Esophagus squamous epithelium (tissue), 5 donors: Measurements from ENCODE around the gene ADIPOQ. TPM values are rescaled to one million over a fixed set of nuclear protein-coding genes. Genes with fewer than 3 reads are reported as not detected.
"Not testable (repeated sequence)": the region's sequence is repeated elsewhere in the genome, so short reads cannot be mapped to it uniquely, and the experiment has no call there.

Experiments used
- DNase-seq: peaks from one replicate; lab custom pipeline; 2025; lab: John Stamatoyannopoulos, UW
- H3K27ac ChIP-seq, 4 donors: fragments of 200-600 bp; sonication (generic); one replicate each; pipeline ENCODE4 v1.5.1; 2016 to 2019; ENCODE audit warnings: mild to moderate bottlenecking in 1 of 4
- H3K27me3 ChIP-seq, 4 donors: fragments of 200-600 bp; sonication (generic); 1 replicate in 3 of 4; 2 replicates in 1 of 4; pipeline versions ENCODE4 v1.5.1 to v1.6.0; 2017 to 2021; ENCODE audit warnings: antibody characterized with exemption in 1 of 4
- H3K36me3 ChIP-seq, 3 donors: fragments of 200-600 bp; sonication (generic); one replicate each; pipeline ENCODE4 v1.5.1; 2016 to 2019
- H3K4me1 ChIP-seq, 3 donors: fragments of 200-600 bp; sonication (generic); one replicate each; pipeline ENCODE4 v1.5.1; 2017 to 2019
- H3K4me3 ChIP-seq, 4 donors: fragments of 200-600 bp; sonication (generic); 1 replicate in 3 of 4; 2 replicates in 1 of 4; pipeline ENCODE4 v1.5.1; 2016 to 2019; ENCODE audit warnings: mild to moderate bottlenecking in 2 of 4, moderate library complexity in 1 of 4
- H3K9me3 ChIP-seq, 3 donors: fragments of 200-600 bp; sonication (generic); one replicate each; pipeline ENCODE4 v1.5.1; 2016 to 2019
- CTCF ChIP-seq, 6 experiments: fragments of 450-650 bp in 4 of 6; fragments of 200-600 bp in 2 of 6; sonication (generic) in 2 of 6; IDR thresholded peaks; one replicate each; pipeline ENCODE4 v1.5.1; 2016 to 2019; ENCODE audit warnings: antibody characterized with exemption in 6 of 6, mild to moderate bottlenecking in 4 of 6, moderate library complexity in 4 of 6
- POLR2A ChIP-seq, 4 donors: fragments of 450-650 bp; IDR thresholded peaks; one replicate each; pipeline ENCODE4 v1.6.1; 2017; ENCODE audit warnings: antibody characterized with exemption in 4 of 4, mild to moderate bottlenecking in 4 of 4, moderate library complexity in 3 of 4
- WGBS, 2 donors: methylation state at CpG; one replicate each; pipeline ENCODE4 v1.1.5; 2018; 5-methylcytosine and 5-hydroxymethylcytosine counted together
- intact Hi-C: fragments of 100-400 bp; cut with DNase I; formaldehyde crosslinking; loops from one replicate; pipeline ENCODE4 v1.15.0; 2022
- total RNA-seq, 4 donors: library from RNA; depleted of rRNA; stranded (reverse); fragments of >200 nt; gene quantifications; one replicate each; pipeline ENCODE4 v1.1.0, GENCODE V29; 2016
- donor health status: DM: yes; HTN: yes; CAD: no.

ADIPOQ gene
- total RNA-seq, 4 donors from 2014 or later: not detected

- Histone ChIP-seq H3K4me3 (no peak overlapping the region), H3K27me3 (peaks cover 0 to 33% (median 0%) of the 10 kb centered on the region in 4 donors), H3K9me3 (no peaks in the 10 kb centered on the region), H3K27ac (no peak overlapping the region), H3K36me3 (no peaks in the 10 kb centered on the region), H3K4me1 (no peaks in the 10 kb centered on the region)
- intact Hi-C loops: loop anchor here (5.0 kb wide), 1 partner anchor 203 kb away; the partner anchor contains the start of gene AHSG
- no peak for DNase-seq
- 85 to 100% methylated on average over 1 of the region's 1 CpG for WGBS, 2 donors
- no peak for TF ChIP-seq POLR2A (IDR thresholded peaks at IDR 0.05)
- TF ChIP-seq CTCF (IDR thresholded peaks at IDR 0.05): no peak
Observed at GRCh38 chr3:186815435-186815834, 27.1 kb upstream of the ADIPOQ start.

- Histone ChIP-seq H3K4me1 (no peaks in the 10 kb centered on the region), H3K27ac (no peak overlapping the region), H3K4me3 (no peak overlapping the region), H3K9me3 (no peaks in the 10 kb centered on the region), H3K27me3 (peaks cover 0 to 24% (median 0%) of the 10 kb centered on the region in 4 donors), H3K36me3 (no peaks in the 10 kb centered on the region)
- intact Hi-C loops: loop anchor here (5.0 kb wide), 1 partner anchor 206 kb away; the partner anchor contains the start of gene AHSG
- DNase-seq: no peak
- no peak for TF ChIP-seq CTCF (IDR thresholded peaks at IDR 0.05)
- TF ChIP-seq POLR2A (IDR thresholded peaks at IDR 0.05): no peak
- WGBS, 2 donors: 88 to 89% methylated on average over 5 of the region's 5 CpGs
Observed at GRCh38 chr3:186818516-186818915, 24.0 kb upstream of the ADIPOQ start.

- Histone ChIP-seq H3K4me3 (no peak overlapping the region), H3K36me3 (no peaks in the 10 kb centered on the region), H3K9me3 (no peaks in the 10 kb centered on the region), H3K4me1 (no peaks in the 10 kb centered on the region), H3K27ac (no peak overlapping the region), H3K27me3 (peaks cover 0 to 22% (median 0%) of the 10 kb centered on the region in 4 donors)
- WGBS, 2 donors: 63 to 82% methylated on average over 1 of the region's 1 CpG
- intact Hi-C loops: loop anchor here (5.0 kb wide), 1 partner anchor 207 kb away; the partner anchor contains the start of gene AHSG
- TF ChIP-seq CTCF (IDR thresholded peaks at IDR 0.05) (no peak), POLR2A (IDR thresholded peaks at IDR 0.05) (no peak)
- DNase-seq: no peak
Observed at GRCh38 chr3:186818956-186819355, 23.6 kb upstream of the ADIPOQ start.

GRCh38 chr3:186821429-186822387 is 20.8 kb upstream of the ADIPOQ start:
- H3K4me1 ChIP-seq: peaks cover 6 to 19% (median 16%) of the 10 kb centered on the region in 3 donors
- DNase-seq: no peak
- no peak overlapping the region for H3K4me3 ChIP-seq
- peak; percentile 51 to 68 (median 60) for TF ChIP-seq CTCF (IDR thresholded peaks at IDR 0.05)
- TF ChIP-seq POLR2A (IDR thresholded peaks at IDR 0.05): no peak
- H3K27me3 ChIP-seq: peaks cover 0 to 40% (median 14%) of the 10 kb centered on the region in 4 donors
- H3K36me3 ChIP-seq: no peaks in the 10 kb centered on the region
- H3K27ac ChIP-seq: no peak overlapping the region
- 26 to 32% methylated on average over 8 to 9 of the region's 11 CpGs for WGBS, 2 donors
- H3K9me3 ChIP-seq: no peaks in the 10 kb centered on the region
- intact Hi-C loops: no loop called here

- Histone ChIP-seq H3K27me3 (peaks cover 0 to 44% (median 14%) of the 10 kb centered on the region in 4 donors), H3K4me1 (peaks cover 7 to 25% (median 17%) of the 10 kb centered on the region in 3 donors)
- H3K9me3 ChIP-seq, H3K36me3 ChIP-seq, H3K27ac ChIP-seq, intact Hi-C loops, DNase-seq, H3K4me3 ChIP-seq: not testable (repeated sequence)
- 32 to 60% methylated on average over 1 of the region's 1 CpG for WGBS, 2 donors
Observed at GRCh38 chr3:186822388-186822759, 20.1 kb upstream of the ADIPOQ start.
